C4-2B (cell line): ENCODE data around the gene ANAPC2.

ENCODE experiments used
- CTCF ChIP-seq: fragments of 450-650 bp; conservative IDR thresholded peaks from 2 replicates; pipeline ENCODE4 v1.5.1; 2017; ENCODE audit warnings: mild to moderate bottlenecking
- ZFX ChIP-seq: fragments of 450-650 bp; IDR thresholded peaks from 2 replicates; pipeline ENCODE4 v1.6.1; 2017

- no peak for TF ChIP-seq CTCF
- no peak for TF ChIP-seq ZFX
Measured at GRCh38 chr9:137160716-137161557, 27.4 kb downstream of the ANAPC2 start.
